ENCODE measurements around the gene PDGFC. TPM values are rescaled to one million over a fixed set of nuclear protein-coding genes. Genes with fewer than 3 reads are reported as not detected.

PDGFC gene
- polyA plus RNA-seq, 1 donor (not counting 4 experiments of a cell fraction or from before 2014, with no cell fraction given): 29.7 TPM

DNA sequence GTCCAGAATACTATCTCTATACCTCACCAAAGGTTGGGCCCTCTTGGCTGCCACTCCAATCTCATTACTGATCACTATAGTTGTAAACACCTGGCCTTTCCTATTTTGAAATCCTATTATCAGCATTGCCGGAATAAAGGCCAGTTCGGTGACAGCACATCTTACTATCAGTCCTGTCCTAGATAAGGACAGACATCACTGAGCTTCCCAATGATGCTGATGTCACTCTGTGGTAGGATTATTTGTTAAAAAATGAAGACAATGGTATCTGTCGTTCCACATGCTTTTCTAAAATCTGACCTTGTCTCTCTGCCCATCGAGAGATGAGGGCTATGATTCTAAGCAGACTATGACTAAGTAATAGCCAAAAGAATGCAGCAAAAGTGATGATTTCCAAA, 260.4 kb downstream of the PDGFC start:
- Histone ChIP-seq H4K20me1 (ENCODE audit: control insufficient read depth, extremely low read depth, insufficient read depth, low read length) (no peaks in the 10 kb centered on the region), H3K27ac (ENCODE audit: control insufficient read depth, insufficient read depth, low read length) (no peak overlapping the region), H3K4me1 (ENCODE audit: control insufficient read depth, extremely low read depth, insufficient read depth, low read length) (no peaks in the 10 kb centered on the region), H3K36me3 (ENCODE audit: control insufficient read depth in 2 of 2, extremely low read depth in 1 of 2, insufficient read depth in 2 of 2, low read length in 2 of 2) (no peaks in the 10 kb centered on the region), H3K79me2 (ENCODE audit: control insufficient read depth, insufficient read depth, low read length) (no peaks in the 10 kb centered on the region), H3K4me2 (ENCODE audit: control insufficient read depth, extremely low read depth, insufficient read depth, low read depth, low read length) (no peak overlapping the region), H3K4me3 (ENCODE audit: control insufficient read depth in 2 of 3, extremely low read depth in 1 of 3, insufficient read depth in 2 of 3, low read depth in 1 of 3, low read length in 3 of 3) (no peak overlapping the region), H3K9me3 (ENCODE audit: control insufficient read depth, low read depth, low read length) (no peaks in the 10 kb centered on the region), H3K9me1 (ENCODE audit: control insufficient read depth, extremely low read depth, insufficient read depth, low read length) (no peaks in the 10 kb centered on the region), H2AFZ (ENCODE audit: control insufficient read depth, low read length) (no peak overlapping the region), H3K27me3 (ENCODE audit: control insufficient read depth, extremely low read depth, insufficient read depth, low read length) (no peaks in the 10 kb centered on the region), H3K9ac (ENCODE audit: control insufficient read depth, extremely low read depth, insufficient read depth, low read length) (no peak overlapping the region)
- FAIRE-seq (no peak), DNase-seq (ENCODE audit: low read depth, low spot score) (no peak)
- no peak for TF ChIP-seq EZH2 (IDR thresholded peaks at IDR 0.05; ENCODE audit: low read length)
- TF ChIP-seq, protein P1, sequence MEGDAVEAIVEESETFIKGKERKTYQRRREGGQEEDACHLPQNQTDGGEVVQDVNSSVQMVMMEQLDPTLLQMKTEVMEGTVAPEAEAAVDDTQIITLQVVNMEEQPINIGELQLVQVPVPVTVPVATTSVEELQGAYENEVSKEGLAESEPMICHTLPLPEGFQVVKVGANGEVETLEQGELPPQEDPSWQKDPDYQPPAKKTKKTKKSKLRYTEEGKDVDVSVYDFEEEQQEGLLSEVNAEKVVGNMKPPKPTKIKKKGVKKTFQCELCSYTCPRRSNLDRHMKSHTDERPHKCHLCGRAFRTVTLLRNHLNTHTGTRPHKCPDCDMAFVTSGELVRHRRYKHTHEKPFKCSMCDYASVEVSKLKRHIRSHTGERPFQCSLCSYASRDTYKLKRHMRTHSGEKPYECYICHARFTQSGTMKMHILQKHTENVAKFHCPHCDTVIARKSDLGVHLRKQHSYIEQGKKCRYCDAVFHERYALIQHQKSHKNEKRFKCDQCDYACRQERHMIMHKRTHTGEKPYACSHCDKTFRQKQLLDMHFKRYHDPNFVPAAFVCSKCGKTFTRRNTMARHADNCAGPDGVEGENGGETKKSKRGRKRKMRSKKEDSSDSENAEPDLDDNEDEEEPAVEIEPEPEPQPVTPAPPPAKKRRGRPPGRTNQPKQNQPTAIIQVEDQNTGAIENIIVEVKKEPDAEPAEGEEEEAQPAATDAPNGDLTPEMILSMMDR (optimal IDR thresholded peaks at IDR 0.05 in 1 of 3, IDR thresholded peaks at IDR 0.05 in 1 of 3, conservative IDR thresholded peaks at IDR 0.05 in 1 of 3; ENCODE audit: extremely low read depth in 1 of 3, insufficient read depth in 2 of 3, low read length in 3 of 3): no peak
- dilution Hi-C loops (cut with MboI; ENCODE audit: extremely low pct_ligation_motif_present, low sequenced_read_pairs): no loop called here

Small RNA genes lying within 50 kb of the gene (small RNA-seq; reads per million reads assigned to genes)
- gene AC092608.2 (ENCODE audit: insufficient read length in 3 of 3, low read depth in 3 of 3, low replicate concordance in 1 of 3): 0 reads per million in 3 experiments

Other genes with a start within 250 kb of the PDGFC start
- gene GLRB, start 104.4 kb upstream of the PDGFC start, polyA plus RNA-seq: 0.77 to 1.0 TPM (median 0.80 TPM) in 3 replicates
- gene GRIA2, start 248.9 kb upstream of the PDGFC start, polyA plus RNA-seq: not detected in 3 replicates

All from keratinocyte (primary cell).